HepG2 (cell line): ENCODE results near the gene BPGM.

Source experiments
- ESRRA ChIP-seq: sonication (generic); formaldehyde crosslinking; IDR thresholded peaks from 2 replicates; pipeline ENCODE4 v1.5.1; 2020; ENCODE audit warnings: mild to moderate bottlenecking, low read depth, missing genetic modification reagents
- FIP1L1 ChIP-seq: fragments of 200-400 bp; formaldehyde crosslinking; IDR thresholded peaks from 2 replicates; pipeline ENCODE4 v1.6.1; 2018; ENCODE audit warnings: low read depth, mild to moderate bottlenecking, low read length, moderate library complexity, borderline replicate concordance; ENCODE audit not compliant: insufficient read depth
- MLX ChIP-seq: IDR thresholded peaks from 2 replicates; pipeline ENCODE4 v1.6.1; 2016
- SP2 ChIP-seq: sonication (generic); formaldehyde crosslinking; IDR thresholded peaks from 2 replicates; pipeline ENCODE4 v1.5.1; 2020; ENCODE audit warnings: mild to moderate bottlenecking, missing genetic modification reagents
- STAT5B ChIP-seq: sonication (generic); formaldehyde crosslinking; IDR thresholded peaks from 2 replicates; pipeline ENCODE4 v1.4.0; 2020; ENCODE audit warnings: missing genetic modification reagents
- SUZ12 ChIP-seq: fragments of 150-350 bp; IDR thresholded peaks from 2 replicates; pipeline ENCODE4 v1.6.1; 2014; ENCODE audit warnings: low read depth, low read length
- ZMAT5 ChIP-seq: sonication (generic); formaldehyde crosslinking; IDR thresholded peaks from 2 replicates; pipeline ENCODE4 v1.5.0; 2020; ENCODE audit warnings: mild to moderate bottlenecking, low read depth, missing genetic modification reagents, borderline replicate concordance

- TF ChIP-seq ESRRA (CRISPR knock-in tag) (no peak), STAT5B (CRISPR knock-in tag) (no peak), SP2 (CRISPR knock-in tag) (no peak), ZMAT5 (CRISPR knock-in tag) (no peak), MLX (CRISPR knock-in tag) (no peak), FIP1L1 (no peak), SUZ12 (no peak)
Measured at GRCh38 chr7:134662166-134662870, 15.7 kb downstream of the BPGM start.
